Activated gamma-delta T cell treated with anti-CD3 and anti-CD28 coated beads, Interleukin-2, amount 50 U/mL, for 16 hours (primary cell): Measurements from ENCODE around the gene NELFB.

ENCODE experiments used
- DNase-seq: peaks from one replicate; pipeline ENCODE4 v3.0.0-alpha.2; 2020; ENCODE audit warnings: low read depth

The NELFB gene

DNA sequence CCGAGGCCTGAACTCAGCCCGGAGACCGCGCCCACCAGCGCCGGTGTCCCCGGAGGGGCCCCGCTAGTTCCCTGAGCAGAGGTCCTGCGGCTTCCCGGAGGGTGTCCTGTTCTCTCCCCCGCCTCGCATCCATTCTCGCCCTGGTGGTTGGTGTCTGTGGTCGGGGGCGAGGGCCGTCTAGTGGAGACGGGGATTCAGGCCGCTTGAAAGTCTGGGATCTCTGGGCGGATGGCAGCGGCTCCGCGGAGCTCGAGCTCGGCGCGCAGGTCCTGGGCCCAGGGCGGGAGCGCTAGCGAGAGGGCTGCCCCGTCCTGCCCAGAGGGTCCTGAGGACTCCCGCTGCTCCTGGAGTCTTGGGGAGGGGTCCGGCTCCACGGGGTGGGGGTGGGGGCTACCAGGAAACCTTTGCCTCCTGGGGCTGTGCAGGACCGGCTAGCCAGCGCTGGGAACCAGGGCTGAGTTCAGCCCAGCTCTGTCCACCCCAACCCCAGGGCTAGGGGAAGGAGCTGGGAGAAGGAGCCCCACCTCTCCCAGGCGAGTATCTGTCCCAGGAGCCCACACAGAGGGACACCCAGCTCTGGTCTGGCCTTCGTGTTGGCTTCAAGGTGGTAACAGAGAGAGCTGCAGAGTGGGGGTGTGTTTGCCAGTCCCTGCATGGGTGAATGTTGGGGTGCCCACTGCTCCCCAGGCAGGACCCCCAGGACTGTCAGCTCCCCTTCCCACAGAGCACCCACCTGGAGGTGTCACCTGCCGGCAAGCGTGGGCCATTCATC is 26.4 kb downstream of the NELFB start:
- no peak for DNase-seq

- DNase-seq: no peak
These were observed 31.9 kb downstream of the NELFB start for GRCh38 chr9:137286975-137287383.

- no peak for DNase-seq
These were observed 38.0 kb downstream of the NELFB start for GRCh38 chr9:137293094-137293481.

GRCh38 chr9:137293482-137294090 is 38.5 kb downstream of the NELFB start:
- no peak for DNase-seq

DNA sequence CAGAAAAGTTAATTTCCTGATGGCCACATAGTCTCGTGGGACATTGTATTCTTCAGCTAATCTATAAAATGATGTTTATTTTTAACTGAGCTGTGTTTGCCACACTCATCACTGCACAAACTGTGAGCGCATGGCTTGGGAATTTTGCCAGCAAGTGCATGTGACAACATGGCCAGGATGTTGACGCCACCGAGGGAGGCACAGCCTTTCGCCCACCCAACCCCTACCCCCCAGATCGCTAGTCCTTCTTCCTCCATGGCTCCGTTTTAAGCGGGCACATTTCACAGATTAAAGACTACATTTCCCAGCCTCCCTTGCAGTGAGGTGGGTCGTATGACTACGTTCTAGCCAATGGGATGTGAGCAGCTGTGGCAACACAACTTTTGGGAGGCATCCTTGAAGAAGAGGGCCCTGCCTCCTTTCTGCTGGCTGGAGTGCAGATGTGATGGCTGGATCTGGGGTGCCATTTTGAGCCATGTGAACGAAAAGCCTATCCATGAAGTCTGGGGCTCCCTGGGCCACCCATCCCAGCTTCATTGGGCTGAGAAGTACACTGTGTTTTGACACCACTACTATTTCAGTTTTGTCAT is 39.1 kb downstream of the NELFB start:
- DNase-seq: no peak

DNA sequence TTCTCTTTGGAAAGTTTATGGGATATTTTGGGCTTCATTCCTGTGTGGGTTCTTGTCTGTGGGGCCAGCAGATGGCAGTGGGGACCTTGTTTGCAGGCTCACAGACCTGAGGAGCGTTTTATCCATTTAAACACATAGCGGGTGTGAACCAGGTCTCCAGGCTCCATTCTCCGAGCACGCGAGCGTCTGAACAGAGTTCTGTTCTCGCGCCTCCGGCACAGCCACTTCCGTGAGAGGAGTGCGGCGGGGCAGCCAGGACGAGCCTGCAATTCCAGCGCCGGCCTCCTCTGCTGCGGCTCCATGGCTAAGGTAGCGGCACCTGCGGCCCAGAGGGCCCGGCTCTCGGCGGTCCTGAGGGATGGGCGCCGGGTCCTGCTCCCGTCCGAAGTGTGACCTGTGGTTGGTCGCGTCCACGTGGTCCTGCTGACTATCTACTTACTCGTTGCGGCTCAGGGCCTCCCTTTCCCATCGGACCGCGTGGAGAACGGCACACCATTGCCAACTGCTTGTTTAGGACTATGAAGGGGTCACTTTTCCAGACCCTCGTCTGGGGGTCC is 39.6 kb downstream of the NELFB start:
- DNase-seq: no peak

DNA sequence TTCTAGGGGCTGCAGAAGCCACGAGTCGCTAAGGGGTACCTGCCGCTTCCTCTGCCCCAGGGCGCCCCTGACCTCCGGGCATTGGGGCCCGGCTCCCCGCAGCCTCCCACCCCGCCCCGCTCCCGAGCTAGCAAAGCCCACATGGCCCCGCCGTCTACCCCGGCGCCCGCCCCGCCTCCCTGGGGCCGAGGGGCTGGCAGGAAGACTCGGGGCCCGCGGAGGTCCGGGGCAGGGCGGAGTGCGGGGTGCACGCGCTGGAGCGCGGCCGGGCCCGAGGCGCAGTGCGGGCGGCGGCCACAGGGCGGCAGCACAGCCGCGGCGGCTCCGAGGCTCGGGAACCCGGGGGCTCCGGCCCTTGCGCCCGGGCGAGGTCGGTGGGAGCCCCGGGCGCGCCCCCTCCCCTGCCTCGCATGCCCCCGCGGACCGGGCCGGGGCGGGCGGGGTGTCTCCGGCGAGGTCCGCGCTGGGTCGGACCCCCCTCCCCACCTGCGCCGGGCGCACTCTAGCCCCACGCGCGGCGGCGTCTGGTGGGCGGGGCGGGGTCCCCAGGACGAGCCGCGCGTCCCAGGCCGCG is 40.2 kb downstream of the NELFB start:
- DNase-seq: peak; percentile 25

DNA sequence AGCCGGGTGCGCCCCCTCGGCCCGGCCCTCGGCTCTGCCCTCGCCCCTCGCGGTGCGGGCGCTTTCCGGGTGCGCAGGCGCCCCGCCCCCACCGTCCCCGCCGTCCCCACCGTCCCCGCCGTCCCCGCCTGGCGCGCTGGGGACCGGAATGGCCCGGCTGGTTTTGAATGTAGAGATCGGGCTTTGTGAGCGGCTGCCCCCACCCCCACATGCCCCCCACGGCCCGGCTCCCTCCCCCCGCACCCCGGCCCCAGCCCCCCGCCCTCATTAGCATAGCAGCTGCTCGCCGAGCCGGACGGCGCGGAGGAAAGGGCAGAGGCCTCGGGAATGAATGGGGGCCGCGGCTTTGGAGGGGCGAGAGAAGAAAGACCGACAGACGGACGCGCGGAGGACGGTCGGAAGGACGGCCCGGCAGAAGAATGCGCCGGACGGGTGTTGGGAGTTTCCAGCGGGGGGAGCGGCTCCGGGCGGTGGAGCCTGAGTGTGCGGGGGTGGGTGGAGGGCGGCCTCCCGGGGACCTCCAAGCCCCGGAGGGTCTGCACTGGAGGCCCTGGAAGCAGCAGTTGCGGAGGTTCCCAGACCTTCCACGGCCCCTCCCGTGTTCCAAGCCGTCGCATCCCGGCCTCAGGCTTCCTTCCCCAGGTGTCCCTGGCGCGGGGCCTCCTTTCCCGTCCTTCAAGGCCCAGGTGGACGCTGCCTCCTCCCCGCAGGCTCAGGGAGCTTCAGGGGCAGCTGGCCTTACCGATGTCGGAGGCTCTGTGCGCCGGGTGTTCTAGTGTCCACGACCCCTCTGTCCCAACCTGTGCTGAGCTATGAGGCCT is 40.9 kb downstream of the NELFB start:
- no peak for DNase-seq

DNA sequence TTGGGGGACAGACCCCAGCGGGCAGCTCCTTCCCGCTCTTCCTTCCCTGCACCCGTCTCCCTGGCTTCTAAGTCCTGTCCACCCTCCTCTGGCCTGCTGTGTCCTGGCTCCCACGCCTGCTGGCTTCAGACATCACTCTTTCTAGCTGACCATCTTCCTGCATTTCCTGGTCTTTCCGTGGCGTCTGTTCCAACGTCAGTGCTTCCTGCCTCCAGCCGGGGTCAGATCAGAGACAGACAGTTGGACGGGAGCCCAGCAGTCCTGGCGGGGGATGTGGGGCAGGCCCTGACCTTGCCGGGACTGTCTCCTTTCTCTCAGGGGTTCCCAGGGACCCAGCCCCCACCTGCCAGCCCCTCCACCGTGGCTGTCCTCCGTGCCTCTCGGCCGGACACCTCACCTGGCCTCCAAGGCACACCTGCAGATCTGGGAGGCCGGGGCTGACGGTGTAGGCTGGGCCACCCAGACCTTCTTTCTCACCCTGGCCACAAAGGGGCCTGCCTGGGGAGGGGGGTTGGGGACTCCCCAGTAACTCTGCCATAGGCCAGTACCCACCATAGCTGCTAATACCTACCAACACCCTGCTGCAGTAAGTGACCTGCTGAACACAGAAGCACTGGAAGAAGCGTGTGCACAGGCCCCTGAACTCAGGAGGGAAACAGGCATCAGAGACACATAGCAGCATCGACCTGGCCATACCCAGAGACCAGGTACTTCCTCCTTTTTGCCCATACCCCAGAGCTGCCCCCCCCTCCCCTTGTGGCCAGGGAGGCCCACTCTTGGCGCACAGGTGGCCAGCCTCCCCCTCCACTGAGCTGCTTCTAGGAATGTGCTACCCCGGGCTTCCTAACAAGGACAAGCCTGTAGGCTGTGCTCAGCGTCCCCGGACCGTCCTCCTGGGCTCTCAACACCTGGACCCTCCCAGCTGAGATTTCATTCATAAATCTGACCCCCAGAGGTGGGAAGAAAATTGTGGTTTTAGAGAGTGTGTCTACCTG is 41.8 kb downstream of the NELFB start:
- DNase-seq: no peak

DNA sequence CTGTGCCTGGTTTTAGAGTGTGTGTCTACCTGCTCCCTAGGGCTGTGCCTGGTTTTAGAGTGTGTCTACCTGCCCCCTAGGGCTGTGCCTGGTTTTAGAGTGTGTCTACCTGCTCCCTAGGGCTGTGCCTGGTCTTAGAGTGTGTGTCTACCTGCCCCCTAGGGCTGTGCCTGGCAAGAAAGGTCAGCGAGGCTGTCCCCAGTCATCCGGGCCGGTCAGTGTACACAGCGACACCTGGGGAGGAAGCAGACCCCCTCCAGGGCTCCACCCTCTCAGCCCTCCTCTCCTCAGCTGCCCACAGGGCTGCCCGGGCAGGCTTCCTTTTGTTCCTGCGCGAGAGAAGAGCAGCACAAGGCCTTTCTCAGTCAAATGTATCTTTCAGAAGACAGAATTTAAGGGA is 42.8 kb downstream of the NELFB start:
- no peak for DNase-seq

- DNase-seq: no peak
These were observed 43.5 kb downstream of the NELFB start for GRCh38 chr9:137298401-137299202.

DNA sequence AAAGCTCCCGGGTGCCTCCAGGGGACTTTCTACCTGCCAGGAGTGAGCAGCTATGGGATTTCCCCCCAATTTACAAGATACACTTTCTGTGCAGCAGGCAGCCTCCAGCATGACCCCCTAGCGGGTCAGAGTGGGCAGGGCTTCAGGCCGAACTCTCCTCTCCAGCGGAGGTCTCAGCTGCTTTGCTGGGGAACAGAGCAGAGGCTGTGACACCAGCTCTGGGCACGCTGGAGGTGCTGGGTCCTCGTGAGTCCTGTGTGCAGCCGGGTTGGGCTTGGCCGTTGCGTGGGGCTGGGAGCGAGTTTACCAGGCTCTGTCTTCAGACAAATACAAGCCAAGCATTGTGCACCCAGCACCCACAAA is 44.1 kb downstream of the NELFB start:
- no peak for DNase-seq

- DNase-seq: no peak
These were observed 44.8 kb downstream of the NELFB start for GRCh38 chr9:137299938-137300337.

DNA sequence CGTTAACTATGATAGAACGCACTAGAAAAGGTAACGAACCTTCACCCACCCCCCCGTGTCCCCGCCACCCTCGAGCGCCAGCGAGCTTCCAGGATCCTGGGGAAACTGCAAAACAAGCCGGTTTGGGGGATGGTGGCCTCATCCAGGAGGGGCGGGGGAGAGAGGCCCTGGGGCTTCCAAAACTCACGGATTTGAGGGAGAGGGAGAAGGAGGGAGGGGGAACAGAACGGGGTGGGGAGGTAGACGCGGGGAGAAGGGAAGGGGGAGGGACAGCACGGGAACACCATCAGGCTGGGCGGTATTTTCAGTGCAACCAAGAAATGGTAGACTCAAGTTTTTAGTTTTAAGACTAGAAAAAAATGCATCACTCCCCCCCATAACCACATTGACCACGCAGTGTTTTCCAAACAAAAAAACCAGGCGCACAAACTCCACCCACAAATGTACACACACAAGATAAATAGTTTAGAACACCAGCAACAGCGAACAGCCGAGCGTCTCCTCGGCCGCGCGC is 45.5 kb downstream of the NELFB start:
- no peak for DNase-seq

DNA sequence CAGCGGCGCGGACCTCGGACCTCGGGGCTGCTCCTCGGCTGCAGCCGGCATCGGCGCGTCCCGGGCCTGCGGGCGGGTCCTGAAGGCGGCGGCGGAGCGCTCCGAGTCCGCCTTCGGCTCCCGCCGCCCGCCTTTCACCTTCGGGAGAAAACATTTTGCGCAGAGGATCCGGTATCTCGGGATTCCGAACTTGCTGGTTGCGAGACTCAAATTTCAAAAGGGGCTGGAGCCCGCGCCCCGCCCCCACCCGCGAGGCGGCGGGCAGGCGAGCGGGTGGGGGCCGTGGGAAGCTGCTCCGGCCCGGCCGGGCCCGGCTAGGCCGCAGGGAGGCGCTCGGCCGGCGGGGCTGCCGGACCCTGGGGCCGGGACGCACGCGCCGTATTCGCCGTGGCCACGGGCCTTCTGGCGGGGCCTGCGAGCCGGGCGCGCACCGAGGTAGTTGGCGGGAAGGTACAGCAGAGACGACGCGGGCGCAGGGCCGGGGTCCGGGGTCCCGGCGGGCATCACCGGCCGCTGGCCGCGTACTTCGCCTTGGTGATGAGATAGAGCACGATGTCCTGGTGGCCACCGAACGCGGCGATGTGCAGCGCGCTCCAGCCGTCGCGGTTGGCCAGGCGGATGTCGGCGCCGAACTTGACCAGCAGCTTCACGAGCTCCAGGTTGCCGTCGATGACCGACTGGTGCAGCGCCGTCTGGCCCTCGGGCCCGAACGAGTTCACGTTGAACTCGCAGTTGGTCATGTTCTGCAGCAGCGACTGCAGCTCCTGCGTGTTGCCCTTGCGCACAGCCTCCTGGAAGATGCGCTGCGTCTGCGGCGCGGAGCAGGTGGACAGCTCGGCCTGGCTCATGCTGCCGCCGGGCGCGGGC is 46.2 kb downstream of the NELFB start:
- DNase-seq: no peak

- DNase-seq: peak; percentile 86
These were observed 47.0 kb downstream of the NELFB start, which contains the start of gene NRARP for GRCh38 chr9:137302118-137302448. TSS of gene NRARP (minus strand) at chr9:137302271. CDS start at chr9:137301928, 343 bp downstream.

DNA sequence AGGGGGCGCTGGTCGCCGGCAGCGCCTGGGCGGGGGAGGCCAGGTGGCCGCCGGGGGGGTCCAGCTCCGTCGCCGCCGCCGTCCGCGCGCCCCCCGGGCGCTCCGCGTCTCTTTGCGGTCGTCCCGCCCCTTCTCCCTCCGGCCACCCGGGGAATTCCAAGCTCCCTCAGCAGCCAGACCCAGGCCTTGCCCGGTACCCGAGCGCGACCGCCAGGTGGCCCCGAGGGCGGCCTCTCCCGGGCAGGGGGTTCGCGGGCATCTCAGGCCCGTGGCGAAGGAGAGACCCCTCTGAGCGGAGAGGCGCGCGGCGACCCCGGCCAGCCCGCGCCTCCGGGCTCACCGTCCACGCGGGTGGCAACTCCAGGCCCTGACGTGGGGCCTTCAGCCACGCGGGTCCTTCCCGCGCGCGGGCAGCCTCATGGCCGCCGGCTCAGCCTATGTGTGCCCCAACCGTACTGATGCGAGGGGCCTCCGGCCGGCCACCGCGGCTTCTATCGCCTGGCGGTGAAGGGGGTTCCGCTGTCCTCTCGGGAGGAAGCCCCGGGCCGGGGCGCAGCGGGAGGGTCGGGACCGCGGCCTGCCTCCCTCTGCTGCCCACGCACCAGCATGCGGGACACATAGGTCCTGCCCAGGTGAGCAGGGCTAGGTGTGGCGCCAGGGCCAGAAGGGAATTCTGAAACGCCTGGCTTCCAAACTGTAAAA is 47.5 kb downstream of the NELFB start:
- DNase-seq: no peak
